Activated CD8-positive, alpha-beta T cell treated with anti-CD3 and anti-CD28 coated beads, Interleukin-2, amount 10 ng/mL, durations not matched to agents 7 days and 5 days (primary cell): ENCODE data around the gene KLRD1. TPM values are rescaled to one million over a fixed set of nuclear protein-coding genes. Genes with fewer than 3 reads are reported as not detected.

ENCODE experiments used
- ATAC-seq: fragments of 150-1000 bp; cut with Tn5 transposase; one replicate; pipeline ENCODE4 v1.10.0; 2021; ENCODE audit warnings: moderate library complexity
- CTCF ChIA-PET: fragments of 350-600 bp; sonication (Branson Sonifier 250); formaldehyde crosslinking; loops from one replicate; lab custom pipeline; 2021; ENCODE audit warnings: antibody characterized with exemption; lab: Charles Lee
- POLR2A ChIA-PET: fragments of 350-600 bp; sonication (Branson Sonifier 250); formaldehyde crosslinking; loops from one replicate; lab custom pipeline; 2021; ENCODE audit warnings: antibody characterized with exemption; lab: Charles Lee
- DNase-seq: peaks from one replicate; pipeline ENCODE4 v3.0.0-alpha.2; 2020
- H3K27ac Mint-ChIP-seq: one replicate; pipeline ENCODE4 v1.8.0; 2021; ENCODE audit warnings: mild to moderate bottlenecking, mixed read lengths
- H3K27me3 Mint-ChIP-seq: one replicate; pipeline ENCODE4 v1.8.0; 2021; ENCODE audit warnings: low read depth, mixed read lengths
- H3K36me3 Mint-ChIP-seq: one replicate; pipeline ENCODE4 v1.8.0; 2021; ENCODE audit warnings: low read depth, mixed read lengths
- H3K4me1 Mint-ChIP-seq: one replicate; pipeline ENCODE4 v1.8.0; 2021; ENCODE audit warnings: low read depth, mixed read lengths
- H3K4me3 Mint-ChIP-seq: one replicate; pipeline ENCODE4 v1.8.0; 2021; ENCODE audit warnings: mild to moderate bottlenecking, mixed read lengths
- H3K9me3 Mint-ChIP-seq: one replicate; pipeline ENCODE4 v1.8.0; 2022; ENCODE audit warnings: mixed read lengths; ENCODE audit not compliant: insufficient read depth
- total RNA-seq, 2 experiments: library from RNA; stranded (reverse); gene quantifications; one replicate each; pipeline ENCODE4 v1.2.3, GENCODE V29; 2021

The KLRD1 gene, protein sequence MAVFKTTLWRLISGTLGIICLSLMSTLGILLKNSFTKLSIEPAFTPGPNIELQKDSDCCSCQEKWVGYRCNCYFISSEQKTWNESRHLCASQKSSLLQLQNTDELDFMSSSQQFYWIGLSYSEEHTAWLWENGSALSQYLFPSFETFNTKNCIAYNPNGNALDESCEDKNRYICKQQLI
- 1 to 10 TPM; 7.6 to 8.8 TPM for total RNA-seq

DNA sequence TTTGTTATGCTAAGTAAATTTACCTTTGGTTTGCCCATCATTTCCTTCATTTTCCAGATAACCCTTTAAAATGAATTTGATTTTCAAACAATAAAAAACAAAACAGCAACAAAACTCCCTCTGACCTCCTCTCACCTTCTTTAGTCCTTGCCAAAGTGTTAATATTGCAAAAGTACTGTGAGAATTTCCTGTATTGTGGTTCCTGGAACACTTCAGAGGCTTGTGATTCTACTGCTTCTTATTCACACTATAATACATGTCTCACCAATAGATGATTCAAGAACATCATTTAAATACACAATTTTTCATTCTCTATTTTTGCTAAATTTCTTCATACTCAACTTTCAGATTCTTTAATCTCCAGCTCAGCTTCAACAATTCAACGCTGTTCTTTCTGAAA, at the start of gene KLRD1:
Gene KLRD1 (plus strand): TSS at position 241 of the 400 bp plus-strand sequence. CDS start 208 bp downstream, outside the sequence.
- DNase-seq (no peak), ATAC-seq (no peak)
- H3K27ac Mint-ChIP-seq, result peak within 1 kb of the TSS; percentile 81
- peaks cover 38% of the 10 kb centered on the region for H3K4me1 Mint-ChIP-seq
- peak within 1 kb of the TSS; percentile 68 for H3K4me3 Mint-ChIP-seq
- CTCF ChIA-PET, result interaction anchor here (1.5 kb wide), 1 partner anchor 13 kb away, joined by 3 read pairs; no protein-coding TSS in a partner anchor
- H3K36me3 Mint-ChIP-seq, result peaks cover 21% of the 10 kb centered on the region
- POLR2A ChIA-PET, result interaction anchor here (1.1 to 1.2 kb wide), 2 partner anchors 14 to 549 kb away, joined by 3 read pairs; no protein-coding TSS in a partner anchor
- H3K27me3 Mint-ChIP-seq, result no peaks in the 10 kb centered on the region
- H3K9me3 Mint-ChIP-seq, result no peaks in the 10 kb centered on the region

DNA sequence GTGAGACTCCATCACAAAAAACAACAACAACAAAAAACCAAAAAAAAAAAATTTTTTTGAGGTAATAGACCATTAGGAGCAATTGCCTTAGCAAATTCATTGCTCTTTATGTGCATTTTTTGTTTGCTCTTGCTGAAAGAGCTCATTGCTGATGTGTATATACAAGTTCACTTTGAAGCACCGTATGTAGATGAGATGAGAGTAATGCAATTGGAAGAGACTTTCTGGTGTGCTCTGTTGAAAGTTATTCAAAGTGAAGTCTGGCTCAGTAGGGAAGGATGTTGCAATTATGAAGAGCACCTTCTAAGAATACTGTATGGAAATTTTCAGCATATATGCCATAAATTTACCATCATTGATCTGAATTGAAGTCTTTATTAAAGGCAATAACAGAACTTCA, 46.7 kb upstream of the KLRD1 start:
- no peak overlapping the region for H3K4me3 Mint-ChIP-seq
- no peak overlapping the region for H3K27ac Mint-ChIP-seq
- peaks cover 2% of the 10 kb centered on the region for H3K36me3 Mint-ChIP-seq
- DNase-seq, result no peak
- ATAC-seq, result no peak
- ChIA-PET CTCF (interaction anchor here (1.1 to 1.6 kb wide), 4 partner anchors 25 to 70 kb away, joined by 3 to 5 read pairs (median 4); no protein-coding TSS in a partner anchor), POLR2A (interaction anchor here (0.6 kb wide), 1 partner anchor 569 kb away, joined by 4 read pairs; no protein-coding TSS in a partner anchor)
- no peaks in the 10 kb centered on the region for H3K27me3 Mint-ChIP-seq
- H3K4me1 Mint-ChIP-seq, result no peaks in the 10 kb centered on the region
- peaks cover 3% of the 10 kb centered on the region for H3K9me3 Mint-ChIP-seq

GRCh38 chr12:10268037-10268436, 39.6 kb upstream of the KLRD1 start:
- CTCF ChIA-PET, result no interaction called here
- ATAC-seq (no peak), DNase-seq (no peak)
- H3K4me3 Mint-ChIP-seq, result no peak overlapping the region
- no peaks in the 10 kb centered on the region for H3K36me3 Mint-ChIP-seq
- no peaks in the 10 kb centered on the region for H3K4me1 Mint-ChIP-seq
- no peak overlapping the region for H3K27ac Mint-ChIP-seq
- H3K27me3 Mint-ChIP-seq, result no peaks in the 10 kb centered on the region
- H3K9me3 Mint-ChIP-seq, result no peaks in the 10 kb centered on the region
- POLR2A ChIA-PET, result no interaction called here

- CTCF ChIA-PET, result no interaction called here
- H3K27ac Mint-ChIP-seq, result no peak overlapping the region
- H3K4me3 Mint-ChIP-seq, result no peak overlapping the region
- peaks cover 2% of the 10 kb centered on the region for H3K4me1 Mint-ChIP-seq
- POLR2A ChIA-PET, result no interaction called here
- peaks cover 10% of the 10 kb centered on the region for H3K9me3 Mint-ChIP-seq
- no peak for DNase-seq
- peaks cover 1% of the 10 kb centered on the region for H3K27me3 Mint-ChIP-seq
- no peak for ATAC-seq
- H3K36me3 Mint-ChIP-seq, result no peaks in the 10 kb centered on the region
These were observed 35.2 kb upstream of the KLRD1 start for GRCh38 chr12:10272467-10272866.

DNA sequence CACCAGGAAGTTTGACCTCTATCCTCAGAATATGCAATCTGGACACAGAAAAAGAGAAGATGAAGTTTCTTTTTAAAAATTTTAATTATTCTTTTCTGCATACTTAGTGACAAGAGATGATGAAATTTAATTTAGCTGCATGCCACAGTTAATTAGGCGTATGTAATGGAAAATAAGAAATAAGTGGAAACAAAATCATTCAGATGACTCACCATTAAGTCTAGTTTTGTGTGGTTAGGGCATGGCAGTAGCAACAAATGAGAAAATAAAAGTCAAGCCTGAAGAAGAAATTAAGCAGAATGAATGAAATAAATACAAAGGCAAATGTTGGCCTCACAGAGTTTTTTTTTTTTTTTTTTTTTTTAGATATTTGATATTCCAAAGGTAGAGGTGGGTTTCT, 30.9 kb upstream of the KLRD1 start:
- no peak overlapping the region for H3K27ac Mint-ChIP-seq
- H3K36me3 Mint-ChIP-seq, result no peaks in the 10 kb centered on the region
- ATAC-seq (no peak), DNase-seq (no peak)
- POLR2A ChIA-PET, result no interaction called here
- H3K27me3 Mint-ChIP-seq, result peaks cover 1% of the 10 kb centered on the region
- no peak overlapping the region for H3K4me3 Mint-ChIP-seq
- CTCF ChIA-PET, result no interaction called here
- H3K4me1 Mint-ChIP-seq, result peaks cover 4% of the 10 kb centered on the region
- peaks cover 13% of the 10 kb centered on the region for H3K9me3 Mint-ChIP-seq

GRCh38 chr12:10278104-10278503, 29.6 kb upstream of the KLRD1 start:
- DNase-seq, result no peak
- Mint-ChIP-seq H3K4me1 (peaks cover 4% of the 10 kb centered on the region), H3K27ac (no peak overlapping the region), H3K36me3 (no peaks in the 10 kb centered on the region), H3K27me3 (peaks cover 1% of the 10 kb centered on the region), H3K4me3 (no peak overlapping the region), H3K9me3 (peaks cover 14% of the 10 kb centered on the region)
- POLR2A ChIA-PET, result no interaction called here
- CTCF ChIA-PET, result interaction anchor here (1.1 to 1.8 kb wide), 3 partner anchors 11 to 42 kb away, joined by 3 to 6 read pairs (median 5); no protein-coding TSS in a partner anchor
- no peak for ATAC-seq

GRCh38 chr12:10279937-10280336, 27.7 kb upstream of the KLRD1 start:
- DNase-seq (no peak), ATAC-seq (no peak)
- ChIA-PET POLR2A (no interaction called here), CTCF (no interaction called here)
- peaks cover 4% of the 10 kb centered on the region for H3K4me1 Mint-ChIP-seq
- H3K9me3 Mint-ChIP-seq, result peaks cover 14% of the 10 kb centered on the region
- H3K27ac Mint-ChIP-seq, result no peak overlapping the region
- H3K36me3 Mint-ChIP-seq, result no peaks in the 10 kb centered on the region
- peaks cover 1% of the 10 kb centered on the region for H3K27me3 Mint-ChIP-seq
- no peak overlapping the region for H3K4me3 Mint-ChIP-seq

- ATAC-seq (no peak), DNase-seq (no peak)
- H3K9me3 Mint-ChIP-seq, result peaks cover 4% of the 10 kb centered on the region
- no peaks in the 10 kb centered on the region for H3K27me3 Mint-ChIP-seq
- no peaks in the 10 kb centered on the region for H3K36me3 Mint-ChIP-seq
- peaks cover 14% of the 10 kb centered on the region for H3K4me1 Mint-ChIP-seq
- CTCF ChIA-PET, result no interaction called here
- no peak overlapping the region for H3K27ac Mint-ChIP-seq
- POLR2A ChIA-PET, result no interaction called here
- no peak overlapping the region for H3K4me3 Mint-ChIP-seq
These were observed 24.6 kb upstream of the KLRD1 start for GRCh38 chr12:10283027-10283426.

DNA sequence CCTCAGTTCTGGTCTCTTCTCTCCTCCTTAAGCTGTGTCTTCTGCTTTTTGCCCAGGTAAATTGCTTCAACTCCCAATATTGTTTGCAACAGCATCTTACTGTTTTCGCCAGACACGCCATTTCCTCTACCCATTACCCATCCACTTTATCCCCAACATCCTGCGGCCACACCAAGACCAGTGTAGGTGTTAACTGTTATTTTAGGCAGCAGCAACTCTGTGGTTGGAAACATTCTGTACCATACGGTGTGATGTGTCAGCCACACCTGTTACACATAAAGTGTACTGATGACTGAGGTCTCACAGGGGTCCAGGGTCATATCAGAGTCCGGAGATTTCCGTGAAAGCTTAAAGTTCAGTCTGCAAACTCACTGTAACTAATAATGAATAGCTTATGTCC, 21.8 kb upstream of the KLRD1 start:
- no peak overlapping the region for H3K4me3 Mint-ChIP-seq
- ChIA-PET CTCF (interaction anchor here (0.6 kb wide), 2 partner anchors 28 to 331 kb away, joined by 3 to 7 read pairs; no protein-coding TSS in a partner anchor), POLR2A (no interaction called here)
- DNase-seq, result peak; percentile 43
- H3K4me1 Mint-ChIP-seq, result peaks cover 22% of the 10 kb centered on the region
- peaks cover 4% of the 10 kb centered on the region for H3K9me3 Mint-ChIP-seq
- H3K27ac Mint-ChIP-seq, result peak overlapping the region; percentile 26
- ATAC-seq, result peak; percentile 51
- no peaks in the 10 kb centered on the region for H3K36me3 Mint-ChIP-seq
- no peaks in the 10 kb centered on the region for H3K27me3 Mint-ChIP-seq

DNA sequence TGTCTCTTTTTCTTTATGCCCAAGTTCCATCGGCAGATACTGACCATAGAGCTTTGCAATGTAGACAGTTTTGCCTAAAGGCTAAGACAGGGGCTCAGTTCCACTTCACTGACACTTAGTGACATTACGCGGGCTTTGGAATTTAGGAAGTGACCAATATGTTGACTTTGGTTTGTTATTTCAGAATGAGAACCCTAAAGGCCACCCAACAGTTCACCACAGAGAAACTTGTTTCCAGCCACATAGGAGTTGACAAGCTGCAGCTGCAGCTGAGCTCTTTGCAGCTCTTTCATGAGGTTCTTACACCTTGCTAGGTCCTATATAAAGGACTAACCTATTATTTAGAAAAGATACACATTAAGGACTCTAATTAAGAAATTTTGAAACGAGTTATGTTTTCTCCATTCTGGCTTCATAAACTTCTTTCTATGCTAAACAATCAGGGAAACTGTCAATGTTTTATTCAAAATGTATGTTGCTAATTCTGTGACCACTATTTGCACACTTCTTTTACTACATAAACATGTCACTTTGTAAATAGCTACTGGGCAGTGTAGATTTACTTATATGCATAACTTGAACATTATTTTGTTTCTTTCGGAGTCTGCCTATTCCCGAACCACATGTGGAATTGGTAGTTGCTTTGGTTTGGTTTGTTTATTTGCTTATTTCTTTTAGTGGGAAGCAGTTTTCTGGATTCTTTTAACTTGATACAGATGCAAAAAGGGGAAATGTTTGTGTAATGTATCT, 18.5 kb upstream of the KLRD1 start:
- POLR2A ChIA-PET, result no interaction called here
- Mint-ChIP-seq H3K27me3 (no peaks in the 10 kb centered on the region), H3K36me3 (peaks cover 3% of the 10 kb centered on the region), H3K4me1 (peaks cover 48% of the 10 kb centered on the region), H3K27ac (no peak overlapping the region), H3K4me3 (no peak overlapping the region), H3K9me3 (no peaks in the 10 kb centered on the region)
- ATAC-seq, result no peak
- no peak for DNase-seq
- CTCF ChIA-PET, result interaction anchor here (1.0 to 1.5 kb wide), 4 partner anchors 11 to 53 kb away, joined by 3 to 6 read pairs (median 4); no protein-coding TSS in a partner anchor

GRCh38 chr12:10291030-10291429, 16.6 kb upstream of the KLRD1 start:
- no peak overlapping the region for H3K27ac Mint-ChIP-seq
- ATAC-seq, result no peak
- H3K27me3 Mint-ChIP-seq, result no peaks in the 10 kb centered on the region
- peaks cover 8% of the 10 kb centered on the region for H3K36me3 Mint-ChIP-seq
- DNase-seq, result no peak
- CTCF ChIA-PET, result no interaction called here
- H3K4me3 Mint-ChIP-seq, result no peak overlapping the region
- POLR2A ChIA-PET, result no interaction called here
- peaks cover 48% of the 10 kb centered on the region for H3K4me1 Mint-ChIP-seq
- H3K9me3 Mint-ChIP-seq, result peaks cover 7% of the 10 kb centered on the region

- Mint-ChIP-seq H3K27ac (peak overlapping the region; percentile 76), H3K27me3 (no peaks in the 10 kb centered on the region), H3K4me3 (no peak overlapping the region), H3K4me1 (peaks cover 51% of the 10 kb centered on the region), H3K36me3 (peaks cover 16% of the 10 kb centered on the region), H3K9me3 (peaks cover 10% of the 10 kb centered on the region)
- POLR2A ChIA-PET, result interaction anchor here (1.6 kb wide), 1 partner anchor 28 kb away, joined by 3 read pairs; no protein-coding TSS in a partner anchor
- no peak for DNase-seq
- CTCF ChIA-PET, result interaction anchor here (0.8 to 2.7 kb wide), 6 partner anchors 10 to 479 kb away, joined by 3 to 10 read pairs (median 4); no protein-coding TSS in a partner anchor
- ATAC-seq, result peak; percentile 22
These were observed 14.5 kb upstream of the KLRD1 start for GRCh38 chr12:10293151-10293550.
